DMS 273 (cell line): ENCODE results near the gene LRP1B.
A peak's percentile ranks its signal among the peaks of the same experiment; 100 is the strongest.
"Not testable (repeated sequence)": the region's sequence is repeated elsewhere in the genome, so short reads cannot be mapped to it uniquely, and the experiment has no call there.

Source experiments
- DNase-seq: peaks from one replicate; lab custom pipeline; 2025; ENCODE audit not compliant: unreplicated experiment; lab: John Stamatoyannopoulos, UW

LRP1B gene

DNA sequence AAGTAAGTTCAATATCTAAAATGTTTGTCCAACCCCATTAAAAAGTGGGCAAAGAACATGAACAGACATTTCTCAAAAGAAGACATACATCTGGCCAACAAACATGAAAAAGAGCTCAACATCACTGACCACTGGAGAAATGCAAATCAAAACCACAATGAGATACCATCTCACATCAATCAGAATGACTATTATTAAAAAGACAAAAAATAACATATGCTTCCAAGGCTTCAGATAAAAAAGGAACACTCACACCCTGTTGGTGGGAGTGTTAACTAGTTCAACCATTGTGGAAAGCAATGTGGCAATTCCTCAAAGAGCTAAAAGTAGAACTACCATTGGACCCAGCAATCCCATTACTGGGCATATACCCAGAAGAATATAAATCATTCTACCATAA, 931.1 kb downstream of the LRP1B start:
- DNase-seq: no peak

GRCh38 chr2:141195087-141195486, 935.7 kb downstream of the LRP1B start:
- peak; percentile 24 for DNase-seq

DNA sequence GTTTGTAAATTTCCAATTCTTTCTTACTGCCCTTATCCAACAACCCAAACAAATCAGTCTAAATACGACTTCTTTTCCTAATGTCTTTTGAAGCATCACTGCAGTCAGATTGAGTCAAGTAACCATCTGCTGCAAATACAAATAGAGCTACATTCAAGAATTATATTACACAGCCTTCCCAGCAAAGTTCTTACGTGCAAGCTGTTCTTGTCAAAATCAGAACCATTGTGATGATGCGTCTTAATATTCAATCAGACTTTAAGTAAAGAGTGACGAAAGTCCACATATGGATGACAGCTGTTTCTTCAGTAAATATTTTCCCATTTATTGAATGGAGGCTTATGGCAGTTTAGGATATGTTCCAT, 943.8 kb downstream of the LRP1B start:
- DNase-seq: peak; percentile 67

GRCh38 chr2:141186413-141187074, 944.3 kb downstream of the LRP1B start:
- no peak for DNase-seq

- no peak for DNase-seq
Measured at GRCh38 chr2:141182246-141182645, 948.6 kb downstream of the LRP1B start.

DNA sequence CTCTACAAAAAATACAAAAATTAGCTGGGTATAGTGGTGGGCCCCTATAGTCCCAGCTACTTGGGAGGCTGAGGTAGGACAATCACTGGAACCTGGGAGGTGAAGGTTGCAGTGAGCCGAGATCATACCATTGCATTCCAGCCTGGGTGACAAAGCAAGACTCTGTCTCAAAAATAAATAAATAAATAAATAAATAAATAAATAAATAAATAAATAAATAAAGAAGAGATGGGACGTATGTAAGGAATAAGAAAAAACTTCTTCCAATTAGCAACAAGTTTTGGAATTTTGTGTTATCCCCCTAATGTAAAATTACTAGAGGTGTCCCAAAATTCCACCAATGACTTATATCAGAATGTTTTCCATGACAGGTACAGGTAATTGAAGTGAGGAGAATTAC, 961.7 kb downstream of the LRP1B start:
- not testable (repeated sequence) for DNase-seq

- DNase-seq: no peak
Measured at GRCh38 chr2:141162314-141162713, 968.5 kb downstream of the LRP1B start.

DNA sequence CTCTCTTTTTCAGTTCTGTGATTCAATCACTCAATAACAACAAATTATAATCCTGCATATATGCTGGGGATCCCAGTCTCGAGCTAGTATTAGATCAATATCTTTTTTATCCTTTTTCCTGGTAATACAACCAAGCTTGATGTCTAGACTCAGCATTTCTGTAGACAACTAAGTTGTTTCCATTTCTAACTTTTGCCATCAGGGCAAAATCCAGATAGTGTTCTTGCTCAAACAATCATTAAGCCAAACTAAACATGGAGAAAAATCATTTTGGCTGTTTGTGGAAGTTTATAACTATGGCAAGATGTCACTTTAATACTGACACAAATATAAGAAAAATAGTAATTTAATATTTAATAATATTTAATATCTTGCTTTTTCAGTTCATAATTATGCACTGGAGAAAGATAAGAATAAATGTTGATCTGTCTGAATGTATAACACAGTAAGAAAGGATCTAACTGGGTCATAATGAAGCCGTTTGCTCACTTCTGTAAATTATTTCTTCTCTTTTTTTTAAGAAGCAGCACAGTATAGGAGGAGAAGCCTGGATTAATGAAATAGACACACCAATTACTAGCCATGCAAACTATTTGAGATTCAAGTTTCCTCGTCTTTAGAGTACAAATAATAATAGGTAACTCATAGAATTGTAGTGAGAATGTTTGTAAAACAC, 979.1 kb downstream of the LRP1B start:
- DNase-seq: no peak

- peak; percentile 37 for DNase-seq
Measured at GRCh38 chr2:141142025-141142424, 988.8 kb downstream of the LRP1B start.

GRCh38 chr2:141137122-141137693, 993.6 kb downstream of the LRP1B start:
- no peak for DNase-seq

DNA sequence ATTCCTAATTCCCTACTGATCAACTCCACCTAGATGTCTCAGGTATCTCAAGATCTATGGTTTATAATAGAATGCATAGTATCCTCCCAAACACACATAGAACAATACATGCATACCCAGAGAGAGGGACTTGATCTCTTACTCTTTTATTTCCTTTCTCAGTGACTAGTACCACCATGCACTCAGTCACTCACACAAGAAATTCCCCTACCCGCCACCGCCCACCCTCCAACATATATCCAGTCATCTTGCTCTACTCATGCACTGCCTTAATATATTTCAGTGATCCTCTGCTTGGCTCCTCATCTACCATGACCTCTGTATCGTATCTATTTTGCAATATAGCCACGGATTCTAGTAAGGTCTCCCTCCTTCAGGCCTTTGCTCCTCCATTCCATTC, 996.9 kb downstream of the LRP1B start:
- DNase-seq: no peak

DNA sequence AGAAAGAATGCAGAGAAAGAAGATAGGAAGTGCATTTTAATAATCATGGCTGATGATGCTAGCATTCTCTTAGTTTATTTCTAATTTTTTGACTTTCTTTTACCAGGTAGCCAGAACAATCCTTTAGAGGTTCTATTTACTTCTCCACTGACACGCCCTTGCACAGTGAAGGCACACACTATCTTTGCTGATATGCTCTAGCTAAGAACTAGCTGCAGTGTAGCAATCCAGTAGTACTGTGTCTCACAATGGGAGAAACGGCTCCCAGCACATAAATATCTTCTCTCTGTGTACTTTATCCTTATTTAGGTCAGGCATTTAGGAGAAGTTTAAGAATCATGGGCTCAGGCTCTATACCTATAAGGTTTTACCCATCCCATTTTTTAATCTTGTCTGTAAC, 1005.4 kb downstream of the LRP1B start:
- DNase-seq: no peak

- no peak for DNase-seq
Measured at GRCh38 chr2:141118836-141119235, 1012.0 kb downstream of the LRP1B start.

DNA sequence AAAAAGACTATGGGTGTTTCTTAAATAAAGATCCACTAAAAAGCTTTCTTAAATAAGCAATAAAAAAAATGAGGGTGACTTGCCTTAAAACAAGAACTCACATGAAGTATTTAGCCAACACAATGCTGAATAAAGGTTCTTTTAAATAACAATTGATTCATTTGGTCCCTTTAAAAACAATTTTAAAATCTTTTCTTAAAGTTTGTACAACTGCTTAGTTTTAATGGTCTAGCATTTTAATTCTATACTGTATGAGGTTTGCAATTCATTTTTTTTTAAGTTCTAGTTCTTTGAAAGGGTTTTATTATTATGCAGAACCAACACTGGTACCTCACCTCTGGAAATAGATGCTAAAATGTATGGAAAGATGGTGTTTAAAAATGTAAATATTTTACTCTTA, 1017.5 kb downstream of the LRP1B start:
- no peak for DNase-seq

GRCh38 chr2:141109633-141110032, 1021.2 kb downstream of the LRP1B start:
- DNase-seq: peak; percentile 41

- peak; percentile 21 for DNase-seq
Measured at GRCh38 chr2:141105763-141106162, 1025.1 kb downstream of the LRP1B start.

DNA sequence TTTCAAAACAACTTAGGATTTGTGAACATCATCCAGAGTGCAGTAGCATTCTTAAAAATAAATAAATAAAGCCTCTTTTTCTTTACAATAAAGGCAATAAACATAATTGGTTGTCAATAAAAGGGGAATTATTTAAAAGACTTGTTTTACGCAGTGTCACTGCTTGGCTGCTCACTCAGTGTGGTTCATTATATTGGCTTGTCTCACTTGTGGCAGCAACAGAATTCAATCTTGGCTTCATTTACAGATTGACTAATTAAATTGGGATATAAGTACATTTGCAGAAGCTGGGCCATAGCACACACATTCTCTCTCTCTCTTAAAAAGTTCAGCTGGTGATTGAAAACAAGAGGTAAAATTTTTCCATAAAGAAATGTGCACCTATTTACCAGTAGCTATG, 1027.6 kb downstream of the LRP1B start:
- no peak for DNase-seq

DNA sequence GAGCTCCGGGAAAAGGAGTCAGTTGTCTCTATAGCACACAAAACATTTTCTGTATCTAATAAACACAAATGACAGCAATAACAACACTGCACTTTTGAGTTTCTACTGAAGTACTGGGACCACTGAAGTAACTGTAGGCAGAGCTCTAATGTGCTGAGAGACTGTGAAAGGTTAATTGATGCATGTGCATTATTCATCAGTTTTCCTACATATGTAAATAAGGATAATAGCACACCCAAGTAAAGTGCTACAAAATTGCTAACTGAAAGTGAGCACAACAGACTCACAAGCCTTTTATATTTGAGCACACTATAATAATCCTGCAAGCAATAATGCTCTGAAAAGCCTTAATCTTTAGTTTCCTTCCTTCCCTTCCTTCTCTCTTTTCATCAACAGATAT, 1051.6 kb downstream of the LRP1B start:
- DNase-seq: no peak

- no peak for DNase-seq
Measured at GRCh38 chr2:141075753-141076152, 1055.1 kb downstream of the LRP1B start.

GRCh38 chr2:141068053-141068682, 1062.6 kb downstream of the LRP1B start:
- DNase-seq: no peak

DNA sequence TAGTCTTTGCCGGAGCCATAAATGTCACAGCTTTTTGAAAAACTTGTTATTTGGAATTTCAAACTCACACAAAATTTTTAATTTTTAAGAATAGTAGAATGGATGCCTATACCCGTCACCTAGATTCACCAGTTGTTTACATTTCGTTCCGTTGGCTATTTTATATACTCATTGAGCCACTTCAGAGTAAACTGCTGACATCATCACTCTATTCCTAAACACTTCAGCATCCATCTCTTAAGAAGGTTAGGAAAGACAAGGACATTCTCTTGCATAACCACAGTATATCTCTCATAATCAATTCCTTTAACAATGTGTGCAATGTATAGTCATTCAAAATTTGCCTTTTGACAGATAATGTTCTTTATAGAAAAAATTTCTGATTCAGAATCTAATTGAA, 1065.8 kb downstream of the LRP1B start:
- DNase-seq: no peak

GRCh38 chr2:141063406-141063805, 1067.4 kb downstream of the LRP1B start:
- no peak for DNase-seq
